ENCODE measurements around the gene PSMD4. TPM values are rescaled to one million over a fixed set of nuclear protein-coding genes. Genes with fewer than 3 reads are reported as not detected.

The PSMD4 gene
- total RNA-seq, 1 donor from 2014 or later = 123 TPM

- peak overlapping the region; percentile 92 for H3K4me2 ChIP-seq
- TF ChIP-seq EZH2 (IDR thresholded peaks at IDR 0.05) (no peak), EZH2phosphoT487 (IDR thresholded peaks at IDR 0.05) (no peak)
- peak overlapping the region; percentile 20 for H3K27ac ChIP-seq
- Mint-ChIP-seq H3K27ac (peak overlapping the region; percentile 58), H3K27me3 (ENCODE audit: insufficient read depth, low read depth) (peaks cover 3% of the 10 kb centered on the region), H3K4me1 (peaks cover 19% of the 10 kb centered on the region), H3K36me3 (peaks cover 6% of the 10 kb centered on the region), H3K9me3 (peaks cover 2% of the 10 kb centered on the region), H3K4me3 (peak overlapping the region; percentile 99)
- H3K4me3 ChIP-seq = peak overlapping the region; percentile 86
- no peaks in the 10 kb centered on the region for H3K27me3 ChIP-seq
- H3F3A ChIP-seq (ENCODE audit: low read depth) = peaks cover 21% of the 10 kb centered on the region
- H3K9ac ChIP-seq = peak overlapping the region; percentile 85
- H3K9me3 ChIP-seq (ENCODE audit: low read depth) = no peaks in the 10 kb centered on the region
- no peaks in the 10 kb centered on the region for H3K36me3 ChIP-seq
- peaks cover 20% of the 10 kb centered on the region for H4K20me1 ChIP-seq (ENCODE audit: low read depth)
- peak; percentile 8 for DNase-seq (ENCODE audit: low spot score)
- H3K79me2 ChIP-seq (ENCODE audit: low read depth) = peaks cover 59% of the 10 kb centered on the region
- no peaks in the 10 kb centered on the region for H3K4me1 ChIP-seq
- H2AFZ ChIP-seq (replicated peaks) = peak overlapping the region; percentile 69
These were observed 847 bp downstream of the PSMD4 start for GRCh38 chr1:151255381-151255780.

GRCh38 chr1:151259351-151259750 is 4.8 kb downstream of the PSMD4 start:
- Histone ChIP-seq H3K4me3 (no peak overlapping the region), H3K4me2 (no peak overlapping the region), H3K27me3 (no peaks in the 10 kb centered on the region), H3K4me1 (no peaks in the 10 kb centered on the region), H3K79me2 (ENCODE audit: low read depth) (peaks cover 84% of the 10 kb centered on the region), H3F3A (ENCODE audit: low read depth) (peaks cover 3% of the 10 kb centered on the region), H4K20me1 (ENCODE audit: low read depth) (peaks cover 31% of the 10 kb centered on the region), H2AFZ (replicated peaks) (no peak overlapping the region), H3K9me3 (ENCODE audit: low read depth) (no peaks in the 10 kb centered on the region), H3K27ac (no peak overlapping the region), H3K36me3 (no peaks in the 10 kb centered on the region), H3K9ac (no peak overlapping the region)
- Mint-ChIP-seq H3K9me3 (peaks cover 2% of the 10 kb centered on the region), H3K4me3 (no peak overlapping the region), H3K4me1 (peaks cover 16% of the 10 kb centered on the region), H3K36me3 (peaks cover 12% of the 10 kb centered on the region), H3K27me3 (ENCODE audit: insufficient read depth, low read depth) (peaks cover 4% of the 10 kb centered on the region), H3K27ac (no peak overlapping the region)
- no peak for DNase-seq (ENCODE audit: low spot score)
- no peak for TF ChIP-seq CTCF (IDR thresholded peaks at IDR 0.05)
- no peak for TF ChIP-seq EZH2phosphoT487 (IDR thresholded peaks at IDR 0.05)
- no peak for TF ChIP-seq EZH2 (IDR thresholded peaks at IDR 0.05)

GRCh38 chr1:151265446-151266236 is 11.1 kb downstream of the PSMD4 start:
- Mint-ChIP-seq H3K4me1 (no peaks in the 10 kb centered on the region), H3K27ac (no peak overlapping the region), H3K9me3 (no peaks in the 10 kb centered on the region), H3K36me3 (peaks cover 31% of the 10 kb centered on the region), H3K27me3 (ENCODE audit: insufficient read depth, low read depth) (peaks cover 6% of the 10 kb centered on the region), H3K4me3 (no peak overlapping the region)
- Histone ChIP-seq H3F3A (ENCODE audit: low read depth) (no peaks in the 10 kb centered on the region), H3K4me3 (no peak overlapping the region), H3K79me2 (ENCODE audit: low read depth) (peaks cover 22% of the 10 kb centered on the region), H3K4me1 (no peaks in the 10 kb centered on the region), H3K27me3 (no peaks in the 10 kb centered on the region), H4K20me1 (ENCODE audit: low read depth) (peaks cover 8% of the 10 kb centered on the region), H2AFZ (replicated peaks) (no peak overlapping the region), H3K36me3 (no peaks in the 10 kb centered on the region), H3K9me3 (ENCODE audit: low read depth) (no peaks in the 10 kb centered on the region), H3K27ac (no peak overlapping the region), H3K9ac (no peak overlapping the region), H3K4me2 (no peak overlapping the region)
- no peak for DNase-seq (ENCODE audit: low spot score)
- TF ChIP-seq CTCF (IDR thresholded peaks at IDR 0.05) (no peak), EZH2phosphoT487 (IDR thresholded peaks at IDR 0.05) (no peak), EZH2 (IDR thresholded peaks at IDR 0.05) (no peak)

- no peaks in the 10 kb centered on the region for H3K9me3 ChIP-seq (ENCODE audit: low read depth)
- no peaks in the 10 kb centered on the region for H3K4me1 ChIP-seq
- peaks cover 7% of the 10 kb centered on the region for H4K20me1 ChIP-seq (ENCODE audit: low read depth)
- H3K9me3 Mint-ChIP-seq = no peaks in the 10 kb centered on the region
- no peak overlapping the region for H3K9ac ChIP-seq
- H3K79me2 ChIP-seq (ENCODE audit: low read depth) = peaks cover 15% of the 10 kb centered on the region
- H3K27ac Mint-ChIP-seq = no peak overlapping the region
- no peak overlapping the region for H3K4me3 ChIP-seq
- peaks cover 31% of the 10 kb centered on the region for H3K36me3 Mint-ChIP-seq
- H3K27ac ChIP-seq = no peak overlapping the region
- TF ChIP-seq CTCF (IDR thresholded peaks at IDR 0.05) (no peak), EZH2phosphoT487 (IDR thresholded peaks at IDR 0.05) (no peak), EZH2 (IDR thresholded peaks at IDR 0.05) (no peak)
- H3K4me2 ChIP-seq = no peak overlapping the region
- no peak overlapping the region for H3K4me3 Mint-ChIP-seq
- no peaks in the 10 kb centered on the region for H3K27me3 ChIP-seq
- peaks cover 6% of the 10 kb centered on the region for H3K27me3 Mint-ChIP-seq (ENCODE audit: insufficient read depth, low read depth)
- H3K4me1 Mint-ChIP-seq = no peaks in the 10 kb centered on the region
- H3F3A ChIP-seq (ENCODE audit: low read depth) = no peaks in the 10 kb centered on the region
- H2AFZ ChIP-seq (replicated peaks) = no peak overlapping the region
- no peak for DNase-seq (ENCODE audit: low spot score)
- H3K36me3 ChIP-seq = no peaks in the 10 kb centered on the region
These were observed 11.8 kb downstream of the PSMD4 start for GRCh38 chr1:151266315-151266714.

All from neural progenitor cell (in vitro differentiated cells).